HCT116 (cell line): ENCODE data around the gene ASCL2. TPM values are rescaled to one million over a fixed set of nuclear protein-coding genes. Genes with fewer than 3 reads are reported as not detected.

Experiments used
- ATAC-seq: fragments of 200-7000 bp; cut with Tn5 transposase; 2 replicates; pipeline ENCODE4 v1.9.1; 2020; ENCODE audit warnings: mild to moderate bottlenecking, moderate library complexity
- BruUV-seq: library from RNA; stranded (reverse); fragments of 400-500 nt; replicated peaks from 2 replicates; lab custom pipeline; 2021; lab: Mats Ljungman, UMichigan
- CTCF ChIA-PET: fragments of 300-600 bp; sonication (Branson Sonifier 250); formaldehyde crosslinking; loops from one replicate; lab custom pipeline; 2021; ENCODE audit warnings: antibody characterized with exemption; lab: Charles Lee
- POLR2A ChIA-PET: fragments of 300-600, 350-600 bp; sonication (Branson Sonifier 250); formaldehyde crosslinking; loops from one replicate; lab custom pipeline; 2021; ENCODE audit warnings: antibody characterized with exemption; lab: Charles Lee
- RAD21 ChIA-PET, 2 experiments: fragments of 300-600 bp; sonication (Branson Sonifier 250); formaldehyde crosslinking; loops; one replicate each; lab custom pipeline; 2023; ENCODE audit warnings: low total read pairs in 2 of 2; ENCODE audit not compliant: uncharacterized antibody in 2 of 2, unreplicated experiment in 2 of 2, low non-redundant PET in 1 of 2; lab: Charles Lee
- DNase-seq: peaks from one replicate; pipeline ENCODE4 v3.0.0-alpha.2; 2010; ENCODE audit warnings: low read depth, low spot score
- H2AFZ ChIP-seq: fragments of 200-600 bp; shearing (Covaris generic), sonication (generic); 2 replicates; pipeline ENCODE4 v1.6.1; 2017; ENCODE audit warnings: low read depth, mixed run types, mixed read lengths, antibody characterized with exemption, low read length; ENCODE audit not compliant: poor library complexity, severe bottlenecking
- H3K27ac ChIP-seq: 2 replicates; pipeline ENCODE4 v1.5.1; 2012; ENCODE audit warnings: low read depth, low read length
- H3K27me3 ChIP-seq: fragments of 200-600 bp; sonication (generic); 2 replicates; pipeline ENCODE4 v1.6.1; 2016; ENCODE audit warnings: mixed run types, low read length, mixed read lengths; ENCODE audit not compliant: insufficient read depth
- H3K36me3 ChIP-seq, 2 experiments: fragments of 200-500 bp in 1 of 2; fragments of 200-600 bp in 1 of 2; sonication (Bioruptor generic) in 1 of 2; sonication (generic) in 1 of 2; 2 replicates each; pipeline versions ENCODE4 v1.5.1 to v1.6.1; 2014 to 2016; ENCODE audit warnings: low read length in 2 of 2, inconsistent platforms in 1 of 2, mixed read lengths in 1 of 2, mixed run types in 1 of 2; ENCODE audit not compliant: insufficient read depth in 2 of 2, control insufficient read depth in 1 of 2
- H3K4me1 ChIP-seq, 2 experiments: fragments of 200-600 bp in 1 of 2; sonication (generic) in 1 of 2; 2 replicates each; pipeline versions ENCODE4 v1.5.1 to v1.6.1; 2012 to 2017; ENCODE audit warnings: low read length in 2 of 2, inconsistent platforms in 1 of 2, mild to moderate bottlenecking in 1 of 2, mixed read lengths in 1 of 2, mixed run types in 1 of 2, moderate library complexity in 1 of 2; ENCODE audit not compliant: insufficient read depth in 2 of 2, control insufficient read depth in 1 of 2
- H3K4me2 ChIP-seq: fragments of 200-600 bp; sonication (generic); 2 replicates; pipeline ENCODE4 v1.6.1; 2017; ENCODE audit warnings: mixed run types, low read length, mixed read lengths
- H3K4me3 ChIP-seq, 2 experiments: fragments of 200-600 bp in 1 of 2; sonication (generic) in 1 of 2; replicated peaks in 1 of 2; 2 replicates each; pipeline ENCODE4 v1.5.1; 2011 to 2016; ENCODE audit warnings: low read length in 2 of 2, control low read depth in 1 of 2, low read depth in 1 of 2, mild to moderate bottlenecking in 1 of 2, mixed read lengths in 1 of 2, mixed run types in 1 of 2
- H3K79me2 ChIP-seq: fragments of 200-600 bp; sonication (generic); 2 replicates; pipeline ENCODE4 v1.6.1; 2017; ENCODE audit warnings: mild to moderate bottlenecking, mixed run types, low read length, moderate library complexity, mixed read lengths; ENCODE audit not compliant: insufficient read depth
- H3K9ac ChIP-seq: fragments of 200-600 bp; sonication (generic); 2 replicates; pipeline ENCODE4 v1.6.1; 2016; ENCODE audit warnings: low read length, mixed read lengths
- H3K9me2 ChIP-seq: fragments of 200-600 bp; sonication (generic), shearing (Covaris generic); 2 replicates; pipeline ENCODE4 v1.6.1; 2017; ENCODE audit warnings: mixed run types, mild to moderate bottlenecking, moderate library complexity; ENCODE audit not compliant: insufficient read depth
- H3K9me3 ChIP-seq, 2 experiments: fragments of 200-500 bp in 1 of 2; fragments of 200-600 bp in 1 of 2; sonication (Bioruptor generic) in 1 of 2; sonication (generic) in 1 of 2; 2 replicates each; pipeline ENCODE4 v1.6.1; 2014 to 2017; ENCODE audit warnings: low read length in 2 of 2, mixed read lengths in 2 of 2, inconsistent platforms in 1 of 2, low read depth in 1 of 2, mild to moderate bottlenecking in 1 of 2, mixed run types in 1 of 2, moderate library complexity in 1 of 2; ENCODE audit not compliant: control insufficient read depth in 1 of 2, insufficient read depth in 1 of 2
- H4K20me1 ChIP-seq: fragments of 200-600 bp; sonication (generic), shearing (Covaris generic); 2 replicates; pipeline ENCODE4 v1.6.1; 2017; ENCODE audit warnings: mixed run types, mild to moderate bottlenecking, moderate library complexity; ENCODE audit not compliant: insufficient read depth
- CBX3 ChIP-seq: IDR thresholded peaks from 2 replicates; pipeline ENCODE4 v1.6.1; 2012; ENCODE audit warnings: low read depth
- EGR1 ChIP-seq: IDR thresholded peaks from 2 replicates; pipeline ENCODE4 v1.6.1; 2012; ENCODE audit warnings: low read depth
- EZH2 ChIP-seq: fragments of 200-600 bp; sonication (generic); IDR thresholded peaks from 2 replicates; pipeline ENCODE4 v1.6.1; 2017; ENCODE audit warnings: antibody characterized with exemption, mixed run types
- FOSL1 ChIP-seq: IDR thresholded peaks from 2 replicates; pipeline ENCODE4 v1.6.1; 2012; ENCODE audit warnings: low read depth
- SRF ChIP-seq: IDR thresholded peaks from 2 replicates; pipeline ENCODE4 v1.6.1; 2012; ENCODE audit warnings: low read depth
- ZFX ChIP-seq: fragments of 450-650 bp; IDR thresholded peaks from 2 replicates; pipeline ENCODE4 v1.6.1; 2017
- ZNF274 ChIP-seq: fragments of 200-500 bp; sonication (Bioruptor generic); IDR thresholded peaks from 2 replicates; pipeline ENCODE4 v1.6.1; 2014; ENCODE audit warnings: mild to moderate bottlenecking, low read depth, low read length, inconsistent platforms
- intact Hi-C: fragments of 100-400 bp; cut with micrococcal nuclease; formaldehyde crosslinking; loops from 2 replicates; pipeline ENCODE4 v1.10.0; 2022
- total RNA-seq: library from RNA; stranded (reverse); gene quantifications from one replicate; pipeline ENCODE4 v1.2.1, GENCODE V29; 2021; ENCODE audit not compliant: unreplicated experiment
- TF ChIP-seq, protein P1 (sequence below): IDR thresholded peaks from 2 replicates; pipeline ENCODE4 v1.6.1; 2012
- TF ChIP-seq, protein P2 (sequence below), 3 experiments: fragments of 200-600 bp in 1 of 3; sonication (generic) in 1 of 3; IDR thresholded peaks in 2 of 3; conservative IDR thresholded peaks in 1 of 3; 2 replicates each; pipeline ENCODE4 v1.5.1; 2012 to 2017; ENCODE audit warnings: low read depth in 2 of 3, low read length in 2 of 3, antibody characterized with exemption in 1 of 3, borderline replicate concordance in 1 of 3, control low read depth in 1 of 3, mild to moderate bottlenecking in 1 of 3, mixed read lengths in 1 of 3, mixed run types in 1 of 3, moderate library complexity in 1 of 3; ENCODE audit not compliant: insufficient read depth in 1 of 3

The ASCL2 gene
- total RNA-seq, 1 experiment from 2014 or later = not detected

DNA sequence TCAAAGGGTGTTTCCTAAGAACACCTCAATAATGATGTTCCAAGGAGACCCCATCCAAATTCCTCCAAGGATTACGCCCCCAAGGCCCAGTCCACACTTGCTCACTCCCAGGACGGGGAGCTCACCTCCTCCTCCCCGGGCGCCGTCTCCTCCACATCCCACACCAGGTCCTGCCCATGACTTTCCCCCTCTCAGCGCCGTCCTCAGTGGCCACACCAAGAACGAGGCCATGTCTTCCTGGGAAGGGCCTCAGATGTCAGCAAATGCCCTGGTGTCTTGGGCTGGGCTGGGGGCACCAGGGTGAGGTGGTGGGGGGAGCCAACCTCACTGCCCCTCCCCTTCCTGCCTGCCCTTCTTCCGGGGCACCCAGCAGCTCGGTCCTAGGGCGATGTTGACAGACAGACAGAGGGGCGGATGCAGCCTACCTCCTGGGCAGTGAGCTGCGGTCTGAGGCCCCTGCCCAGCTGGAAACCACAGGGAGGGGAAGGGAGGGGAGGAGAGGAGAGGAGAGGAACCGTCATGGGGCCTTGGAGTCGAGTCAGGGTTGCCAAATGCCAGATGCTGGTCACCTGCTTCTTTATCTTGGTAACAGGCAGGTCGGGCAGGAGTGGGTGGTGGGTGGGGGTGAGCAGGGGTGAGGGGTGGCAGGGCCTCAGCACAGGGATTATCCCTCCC, 31.4 kb upstream of the ASCL2 start, which contains the start of the genes C11orf21 and TSPAN32:
TSS of gene C11orf21 (minus strand) at position 288 of the 675 bp plus-strand sequence. CDS start at position 178, 110 bp downstream.
TSS of gene TSPAN32 (plus strand) at position 383 of the 675 bp plus-strand sequence. CDS start at position 520, 137 bp downstream.
- H3K9me3 ChIP-seq = no peaks in the 10 kb centered on the region
- no TSS peak for BruUV-seq
- RAD21 ChIA-PET = interaction anchor here in 1 of 2 experiments (1.3 kb wide), 1 partner anchor 119 kb away, joined by 3 read pairs; no protein-coding TSS in a partner anchor
- H3K27me3 ChIP-seq = no peaks in the 10 kb centered on the region
- H3K4me3 ChIP-seq = no peak within 1 kb of the TSS
- no peak for ATAC-seq
- H2AFZ ChIP-seq = no peak within 1 kb of the TSS
- no peak within 1 kb of the TSS for H3K4me2 ChIP-seq
- POLR2A ChIA-PET = no interaction called here
- H3K4me1 ChIP-seq = no peaks in the 10 kb centered on the region
- no peak for DNase-seq
- CTCF ChIA-PET = interaction anchor here (0.8 to 6.2 kb wide), 3 partner anchors 115 to 119 kb away, joined by 3 to 225 read pairs (median 4); no protein-coding TSS in a partner anchor
- intact Hi-C loops = no loop called here
- no peak within 1 kb of the TSS for H3K27ac ChIP-seq
- no peaks in the 10 kb centered on the region for H3K79me2 ChIP-seq
- no peaks in the 10 kb centered on the region for H4K20me1 ChIP-seq
- H3K9me2 ChIP-seq = no peaks in the 10 kb centered on the region
- no peak within 1 kb of the TSS for H3K9ac ChIP-seq
- no peaks in the 10 kb centered on the region for H3K36me3 ChIP-seq
- TF ChIP-seq SRF (no peak), ZNF274 (no peak), CBX3 (no peak), EGR1 (no peak), ZFX (no peak), EZH2 (no peak), FOSL1 (no peak)
- TF ChIP-seq, protein P1, sequence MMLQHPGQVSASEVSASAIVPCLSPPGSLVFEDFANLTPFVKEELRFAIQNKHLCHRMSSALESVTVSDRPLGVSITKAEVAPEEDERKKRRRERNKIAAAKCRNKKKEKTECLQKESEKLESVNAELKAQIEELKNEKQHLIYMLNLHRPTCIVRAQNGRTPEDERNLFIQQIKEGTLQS = no peak
- TF ChIP-seq, protein P2, sequence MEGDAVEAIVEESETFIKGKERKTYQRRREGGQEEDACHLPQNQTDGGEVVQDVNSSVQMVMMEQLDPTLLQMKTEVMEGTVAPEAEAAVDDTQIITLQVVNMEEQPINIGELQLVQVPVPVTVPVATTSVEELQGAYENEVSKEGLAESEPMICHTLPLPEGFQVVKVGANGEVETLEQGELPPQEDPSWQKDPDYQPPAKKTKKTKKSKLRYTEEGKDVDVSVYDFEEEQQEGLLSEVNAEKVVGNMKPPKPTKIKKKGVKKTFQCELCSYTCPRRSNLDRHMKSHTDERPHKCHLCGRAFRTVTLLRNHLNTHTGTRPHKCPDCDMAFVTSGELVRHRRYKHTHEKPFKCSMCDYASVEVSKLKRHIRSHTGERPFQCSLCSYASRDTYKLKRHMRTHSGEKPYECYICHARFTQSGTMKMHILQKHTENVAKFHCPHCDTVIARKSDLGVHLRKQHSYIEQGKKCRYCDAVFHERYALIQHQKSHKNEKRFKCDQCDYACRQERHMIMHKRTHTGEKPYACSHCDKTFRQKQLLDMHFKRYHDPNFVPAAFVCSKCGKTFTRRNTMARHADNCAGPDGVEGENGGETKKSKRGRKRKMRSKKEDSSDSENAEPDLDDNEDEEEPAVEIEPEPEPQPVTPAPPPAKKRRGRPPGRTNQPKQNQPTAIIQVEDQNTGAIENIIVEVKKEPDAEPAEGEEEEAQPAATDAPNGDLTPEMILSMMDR (IDR thresholded peaks at IDR 0.05 in 2 of 3, conservative IDR thresholded peaks at IDR 0.05 in 1 of 3; ENCODE audit: borderline replicate concordance in 1 of 3, insufficient read depth in 1 of 3, low read depth in 2 of 3, low read length in 2 of 3) = no peak
